Upper lobe of left lung (tissue), 4 donors: ENCODE data around the gene YJEFN3.

ENCODE experiments used
- EP300 ChIP-seq, 4 donors: sonication (generic); formaldehyde crosslinking; IDR thresholded peaks; one replicate each; pipeline ENCODE4 v1.5.1; 2017; ENCODE audit warnings: antibody characterized with exemption in 4 of 4, control low read depth in 2 of 4
- POLR2A ChIP-seq, 4 donors: fragments of 450-650 bp; IDR thresholded peaks; one replicate each; pipeline ENCODE4 v1.5.1; 2016 to 2017; ENCODE audit warnings: antibody characterized with exemption in 4 of 4, mild to moderate bottlenecking in 2 of 4
- POLR2AphosphoS5 ChIP-seq, 2 donors: sonication (generic); formaldehyde crosslinking; IDR thresholded peaks; one replicate each; pipeline ENCODE4 v1.5.1; 2017; ENCODE audit warnings: antibody characterized with exemption in 2 of 2
- TF ChIP-seq, protein P1 (sequence below), 6 experiments: fragments of 450-650 bp in 4 of 6; fragments of 200-600 bp in 2 of 6; sonication (generic) in 2 of 6; IDR thresholded peaks; one replicate each; pipeline ENCODE4 v1.5.1; 2016 to 2019; ENCODE audit warnings: antibody characterized with exemption in 6 of 6

DNA sequence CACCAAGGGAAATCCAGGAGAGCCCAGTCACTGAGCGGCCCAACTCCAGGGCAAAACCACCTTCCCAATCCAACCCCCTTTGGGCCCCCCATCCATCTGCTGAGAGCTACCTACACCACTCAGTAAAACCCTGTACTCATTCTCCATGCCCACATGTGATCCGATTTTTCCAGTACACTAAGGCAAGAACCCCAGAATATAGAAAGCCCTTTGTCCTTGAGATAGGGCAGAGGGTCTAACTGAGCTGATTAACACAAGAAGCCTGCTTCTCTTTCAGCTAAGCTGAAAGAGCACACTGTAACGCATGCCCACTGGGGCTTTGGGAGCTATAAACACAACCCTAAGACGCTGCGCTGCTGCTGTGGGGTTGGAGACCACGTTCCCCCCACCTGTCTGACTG is 53.8 kb downstream of the YJEFN3 start:
- TF ChIP-seq, protein P1, sequence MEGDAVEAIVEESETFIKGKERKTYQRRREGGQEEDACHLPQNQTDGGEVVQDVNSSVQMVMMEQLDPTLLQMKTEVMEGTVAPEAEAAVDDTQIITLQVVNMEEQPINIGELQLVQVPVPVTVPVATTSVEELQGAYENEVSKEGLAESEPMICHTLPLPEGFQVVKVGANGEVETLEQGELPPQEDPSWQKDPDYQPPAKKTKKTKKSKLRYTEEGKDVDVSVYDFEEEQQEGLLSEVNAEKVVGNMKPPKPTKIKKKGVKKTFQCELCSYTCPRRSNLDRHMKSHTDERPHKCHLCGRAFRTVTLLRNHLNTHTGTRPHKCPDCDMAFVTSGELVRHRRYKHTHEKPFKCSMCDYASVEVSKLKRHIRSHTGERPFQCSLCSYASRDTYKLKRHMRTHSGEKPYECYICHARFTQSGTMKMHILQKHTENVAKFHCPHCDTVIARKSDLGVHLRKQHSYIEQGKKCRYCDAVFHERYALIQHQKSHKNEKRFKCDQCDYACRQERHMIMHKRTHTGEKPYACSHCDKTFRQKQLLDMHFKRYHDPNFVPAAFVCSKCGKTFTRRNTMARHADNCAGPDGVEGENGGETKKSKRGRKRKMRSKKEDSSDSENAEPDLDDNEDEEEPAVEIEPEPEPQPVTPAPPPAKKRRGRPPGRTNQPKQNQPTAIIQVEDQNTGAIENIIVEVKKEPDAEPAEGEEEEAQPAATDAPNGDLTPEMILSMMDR (IDR thresholded peaks at IDR 0.05), result no peak
- TF ChIP-seq POLR2A (IDR thresholded peaks at IDR 0.05) (no peak), EP300 (IDR thresholded peaks at IDR 0.05) (no peak), POLR2AphosphoS5 (IDR thresholded peaks at IDR 0.05) (no peak)
